H9 (cell line): ENCODE measurements around the gene METTL8. TPM values are rescaled to one million over a fixed set of nuclear protein-coding genes. Genes with fewer than 3 reads are reported as not detected.

ENCODE experiments used
- DNase-seq: peaks from one replicate; pipeline ENCODE4 v3.0.0-alpha.2; 2017
- H2AFZ ChIP-seq: one replicate; pipeline ENCODE4 v1.6.1; 2013; ENCODE audit warnings: mild to moderate bottlenecking, low read length, control low read depth, moderate library complexity
- H2AK5ac ChIP-seq: 2 replicates; pipeline ENCODE4 v1.6.1; 2013; ENCODE audit warnings: low read length, control low read depth, mixed read lengths; ENCODE audit not compliant: insufficient read length
- H2BK120ac ChIP-seq: one replicate; pipeline ENCODE4 v1.6.1; 2013; ENCODE audit warnings: low read depth, mild to moderate bottlenecking, low read length, control low read depth, inconsistent platforms; ENCODE audit not compliant: poor library complexity, severe bottlenecking
- H2BK12ac ChIP-seq: 2 replicates; pipeline ENCODE4 v1.6.1; 2013; ENCODE audit warnings: low read length, control low read depth, mixed read lengths, low read depth; ENCODE audit not compliant: insufficient read length
- H2BK15ac ChIP-seq: 2 replicates; pipeline ENCODE4 v1.6.1; 2013; ENCODE audit warnings: low read depth, low read length, control low read depth
- H2BK20ac ChIP-seq: one replicate; pipeline ENCODE4 v1.6.1; 2013; ENCODE audit warnings: low read depth, mild to moderate bottlenecking, low read length, control low read depth, inconsistent platforms; ENCODE audit not compliant: poor library complexity, severe bottlenecking
- H2BK5ac ChIP-seq: 2 replicates; pipeline ENCODE4 v1.6.1; 2013; ENCODE audit warnings: low read length, control low read depth, mixed read lengths; ENCODE audit not compliant: insufficient read length
- H3K14ac ChIP-seq: 2 replicates; pipeline ENCODE4 v1.6.1; 2013; ENCODE audit warnings: low read length, control low read depth; ENCODE audit not compliant: insufficient read depth
- H3K18ac ChIP-seq: 2 replicates; pipeline ENCODE4 v1.6.1; 2013; ENCODE audit warnings: low read depth, mild to moderate bottlenecking, mixed read lengths, low read length, control low read depth; ENCODE audit not compliant: insufficient read length
- H3K23ac ChIP-seq: 2 replicates; pipeline ENCODE4 v1.6.1; 2013; ENCODE audit warnings: low read length, control low read depth, mixed read lengths, low read depth; ENCODE audit not compliant: insufficient read length
- H3K23me2 ChIP-seq: 2 replicates; pipeline ENCODE4 v1.6.1; 2013; ENCODE audit warnings: low read depth, mild to moderate bottlenecking, mixed read lengths, low read length, control low read depth; ENCODE audit not compliant: insufficient read length, poor library complexity, severe bottlenecking
- H3K27ac ChIP-seq: 2 replicates; pipeline ENCODE4 v1.5.1; 2013; ENCODE audit warnings: low read length, control low read depth, mixed read lengths, low read depth; ENCODE audit not compliant: insufficient read length
- H3K27me3 ChIP-seq: 2 replicates; pipeline ENCODE4 v1.6.1; 2013; ENCODE audit warnings: low read length, control low read depth, inconsistent platforms; ENCODE audit not compliant: insufficient read depth
- H3K4ac ChIP-seq: 2 replicates; pipeline ENCODE4 v1.6.1; 2013; ENCODE audit warnings: low read depth, mild to moderate bottlenecking, control low read depth, inconsistent platforms, low read length, moderate library complexity
- H3K4me1 ChIP-seq: 2 replicates; pipeline ENCODE4 v1.6.1; 2013; ENCODE audit warnings: low read length, control low read depth, inconsistent platforms; ENCODE audit not compliant: insufficient read depth
- H3K4me2 ChIP-seq: 2 replicates; pipeline ENCODE4 v1.6.1; 2013; ENCODE audit warnings: low read length, control low read depth, mixed read lengths; ENCODE audit not compliant: insufficient read length, insufficient read depth
- H3K56ac ChIP-seq: 2 replicates; pipeline ENCODE4 v1.6.1; 2013; ENCODE audit warnings: low read depth, mild to moderate bottlenecking, mixed read lengths, low read length, control low read depth; ENCODE audit not compliant: insufficient read length
- H3K79me1 ChIP-seq: 2 replicates; pipeline ENCODE4 v1.6.1; 2013; ENCODE audit warnings: low read depth, mild to moderate bottlenecking, moderate library complexity, low read length, control low read depth, inconsistent platforms; ENCODE audit not compliant: insufficient read depth, poor library complexity, severe bottlenecking
- H3K79me2 ChIP-seq: 2 replicates; pipeline ENCODE4 v1.6.1; 2013; ENCODE audit warnings: low read length, control low read depth, inconsistent platforms; ENCODE audit not compliant: insufficient read depth
- H3K9ac ChIP-seq: 2 replicates; pipeline ENCODE4 v1.6.1; 2013; ENCODE audit warnings: low read length, control low read depth, mixed read lengths; ENCODE audit not compliant: insufficient read length; ENCODE audit errors: extremely low read depth
- H3K9me3 ChIP-seq: one replicate; pipeline ENCODE4 v1.6.1; 2013; ENCODE audit warnings: low read depth, low read length, inconsistent platforms; ENCODE audit not compliant: control insufficient read depth
- H3T11ph ChIP-seq: one replicate; pipeline ENCODE4 v1.6.1; 2013; ENCODE audit warnings: mild to moderate bottlenecking, low read length, control low read depth, inconsistent platforms
- H4K20me1 ChIP-seq: one replicate; pipeline ENCODE4 v1.6.1; 2013; ENCODE audit not compliant: control insufficient read depth, insufficient read length, insufficient read depth
- H4K5ac ChIP-seq: 2 replicates; pipeline ENCODE4 v1.6.1; 2013; ENCODE audit warnings: low read depth, mild to moderate bottlenecking, mixed read lengths, low read length, control low read depth; ENCODE audit not compliant: insufficient read length
- H4K8ac ChIP-seq: replicated peaks from 2 replicates; pipeline ENCODE4 v1.6.1; 2013; ENCODE audit warnings: low read length, control low read depth, mixed read lengths, low read depth; ENCODE audit not compliant: insufficient read length
- H4K91ac ChIP-seq: 2 replicates; pipeline ENCODE4 v1.6.1; 2013; ENCODE audit warnings: low read depth, mild to moderate bottlenecking, moderate library complexity, mixed read lengths, low read length, control low read depth; ENCODE audit not compliant: insufficient read length
- H3K27ac Mint-ChIP-seq, 3 experiments: 2 replicates in 2 of 3; 3 replicates in 1 of 3; pipeline ENCODE4 v1.8.0; 2020 to 2021; ENCODE audit warnings: mixed read lengths in 3 of 3, mild to moderate bottlenecking in 1 of 3, moderate library complexity in 1 of 3
- H3K27me3 Mint-ChIP-seq: 2 replicates; pipeline ENCODE4 v1.8.0; 2021; ENCODE audit warnings: low read depth, mild to moderate bottlenecking, moderate library complexity, mixed read lengths
- H3K36me3 Mint-ChIP-seq, 3 experiments: 2 replicates in 2 of 3; 3 replicates in 1 of 3; pipeline ENCODE4 v1.8.0; 2020 to 2021; ENCODE audit warnings: low read depth in 3 of 3, mixed read lengths in 3 of 3; ENCODE audit not compliant: insufficient read depth in 1 of 3
- H3K4me1 Mint-ChIP-seq, 2 experiments: 2 replicates each; pipeline ENCODE4 v1.8.0; 2020; ENCODE audit warnings: mixed read lengths in 2 of 2
- H3K4me3 Mint-ChIP-seq, 2 experiments: 2 replicates in 1 of 2; 3 replicates in 1 of 2; pipeline ENCODE4 v1.8.0; 2020 to 2021; ENCODE audit warnings: mild to moderate bottlenecking in 2 of 2, mixed read lengths in 2 of 2, moderate library complexity in 1 of 2
- H3K9me3 Mint-ChIP-seq, 2 experiments: 2 replicates in 1 of 2; 3 replicates in 1 of 2; pipeline ENCODE4 v1.8.0; 2020; ENCODE audit warnings: mild to moderate bottlenecking in 2 of 2, mixed read lengths in 2 of 2, moderate library complexity in 1 of 2
- WGBS: extraction: QIAGEN DNeasy Blood & Tissue Kit; methylation state at CpG from one replicate; pipeline ENCODE4 v1.1.7; 2013; ENCODE audit warnings: missing lambda C conversion rate, low lambda C conversion rate, mixed read lengths; ENCODE audit not compliant: insufficient read length; ENCODE audit errors: extremely low coverage; 5-methylcytosine and 5-hydroxymethylcytosine counted together
- total RNA-seq: library from RNA; stranded (reverse); gene quantifications from 2 replicates; pipeline ENCODE4 v1.2.1, GENCODE V29; 2021
- TF ChIP-seq, protein P1 (sequence below): fragments of 200-600 bp; sonication (generic); conservative IDR thresholded peaks from 3 replicates; pipeline ENCODE4 v1.8.0; 2021; ENCODE audit warnings: antibody characterized with exemption, mild to moderate bottlenecking

METTL8 gene
- total RNA-seq, 1 experiment from 2014 or later = 40.9 TPM

- no peak overlapping the region for H3K56ac ChIP-seq
- Mint-ChIP-seq H3K4me3 (no peak overlapping the region), H3K36me3 (peaks cover 23 to 39% (median 25%) of the 10 kb centered on the region in 3 experiments), H3K27ac (peak overlapping the region in 1 of 3 experiments; percentile 22; a peak in 1 of 7 replicates), H3K27me3 (peaks cover 3% of the 10 kb centered on the region; the same call in 1 of the 2 replicates), H3K4me1 (peaks cover 3 to 4% of the 10 kb centered on the region in 2 experiments; a peak in 3 of 4 replicates), H3K9me3 (peaks cover 25 to 34% of the 10 kb centered on the region in 2 experiments)
- no peaks in the 10 kb centered on the region for H3K27me3 ChIP-seq
- H4K20me1 ChIP-seq = no peaks in the 10 kb centered on the region
- WGBS = no CpG with 5 or more reads among the region's 6 CpGs
- H2BK120ac ChIP-seq = no peak overlapping the region
- H2BK15ac ChIP-seq = no peak overlapping the region
- no peak overlapping the region for H2BK5ac ChIP-seq
- TF ChIP-seq, protein P1, sequence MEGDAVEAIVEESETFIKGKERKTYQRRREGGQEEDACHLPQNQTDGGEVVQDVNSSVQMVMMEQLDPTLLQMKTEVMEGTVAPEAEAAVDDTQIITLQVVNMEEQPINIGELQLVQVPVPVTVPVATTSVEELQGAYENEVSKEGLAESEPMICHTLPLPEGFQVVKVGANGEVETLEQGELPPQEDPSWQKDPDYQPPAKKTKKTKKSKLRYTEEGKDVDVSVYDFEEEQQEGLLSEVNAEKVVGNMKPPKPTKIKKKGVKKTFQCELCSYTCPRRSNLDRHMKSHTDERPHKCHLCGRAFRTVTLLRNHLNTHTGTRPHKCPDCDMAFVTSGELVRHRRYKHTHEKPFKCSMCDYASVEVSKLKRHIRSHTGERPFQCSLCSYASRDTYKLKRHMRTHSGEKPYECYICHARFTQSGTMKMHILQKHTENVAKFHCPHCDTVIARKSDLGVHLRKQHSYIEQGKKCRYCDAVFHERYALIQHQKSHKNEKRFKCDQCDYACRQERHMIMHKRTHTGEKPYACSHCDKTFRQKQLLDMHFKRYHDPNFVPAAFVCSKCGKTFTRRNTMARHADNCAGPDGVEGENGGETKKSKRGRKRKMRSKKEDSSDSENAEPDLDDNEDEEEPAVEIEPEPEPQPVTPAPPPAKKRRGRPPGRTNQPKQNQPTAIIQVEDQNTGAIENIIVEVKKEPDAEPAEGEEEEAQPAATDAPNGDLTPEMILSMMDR = no peak
- H4K8ac ChIP-seq = no peak overlapping the region
- no peak overlapping the region for H3K4me2 ChIP-seq
- H2AFZ ChIP-seq = no peak overlapping the region
- H3K27ac ChIP-seq = no peak overlapping the region
- H3T11ph ChIP-seq = no peak overlapping the region
- no peak overlapping the region for H4K91ac ChIP-seq
- H3K4me1 ChIP-seq = no peaks in the 10 kb centered on the region
- no peaks in the 10 kb centered on the region for H3K23me2 ChIP-seq
- no peak overlapping the region for H2BK12ac ChIP-seq
- no peaks in the 10 kb centered on the region for H3K79me2 ChIP-seq
- no peak overlapping the region for H3K14ac ChIP-seq
- H2BK20ac ChIP-seq = no peak overlapping the region
- no peak overlapping the region for H3K18ac ChIP-seq
- peaks cover 18% of the 10 kb centered on the region for H3K9me3 ChIP-seq
- no peaks in the 10 kb centered on the region for H3K79me1 ChIP-seq
- no peak overlapping the region for H3K9ac ChIP-seq
- H3K23ac ChIP-seq = no peak overlapping the region
- no peak overlapping the region for H2AK5ac ChIP-seq
- H3K4ac ChIP-seq = no peak overlapping the region
- no peak for DNase-seq
- H4K5ac ChIP-seq = no peak overlapping the region
Observed at GRCh38 chr2:171308280-171309054, 125.3 kb downstream of the METTL8 start.
